Aorta (tissue), 5 donors: ENCODE results near the gene PXMP2. TPM values are rescaled to one million over a fixed set of nuclear protein-coding genes. Genes with fewer than 3 reads are reported as not detected.

Source experiments
- ATAC-seq: fragments of 200-7000 bp; cut with Tn5 transposase; one replicate; pipeline ENCODE4 v1.9.1; 2022; ENCODE audit warnings: moderate library complexity; ENCODE audit not compliant: low FRiP score
- DNase-seq, 2 donors: peaks; one replicate each; pipeline ENCODE4 v3.0.0-alpha.2; 2020
- H3K27ac ChIP-seq, 2 donors: one replicate each; pipeline ENCODE4 v1.5.1; 2013; ENCODE audit warnings: low read length in 2 of 2, mild to moderate bottlenecking in 2 of 2, moderate library complexity in 2 of 2, control low read depth in 1 of 2, inconsistent platforms in 1 of 2, low read depth in 1 of 2
- H3K27me3 ChIP-seq, 2 donors: one replicate each; pipeline ENCODE4 v1.6.1; 2013; ENCODE audit warnings: control low read depth in 1 of 2, low read length in 1 of 2, mild to moderate bottlenecking in 1 of 2, moderate library complexity in 1 of 2; ENCODE audit not compliant: insufficient read depth in 2 of 2, control insufficient read depth in 1 of 2
- H3K36me3 ChIP-seq, 2 donors: one replicate each; pipeline ENCODE4 v1.6.1; 2013; ENCODE audit warnings: control low read depth in 1 of 2, low read length in 1 of 2, mild to moderate bottlenecking in 1 of 2; ENCODE audit not compliant: insufficient read depth in 2 of 2, control insufficient read depth in 1 of 2
- H3K4me1 ChIP-seq, 2 donors: one replicate each; pipeline ENCODE4 v1.6.1; 2013; ENCODE audit warnings: low read length in 2 of 2, control low read depth in 1 of 2, mild to moderate bottlenecking in 1 of 2, moderate library complexity in 1 of 2; ENCODE audit not compliant: insufficient read depth in 2 of 2, control insufficient read depth in 1 of 2
- H3K4me3 ChIP-seq, 2 donors: one replicate each; pipeline ENCODE4 v1.5.1; 2013; ENCODE audit warnings: low read length in 2 of 2, control low read depth in 1 of 2, mild to moderate bottlenecking in 1 of 2
- H3K9me3 ChIP-seq: one replicate; pipeline ENCODE4 v1.6.1; 2013; ENCODE audit warnings: mild to moderate bottlenecking, low read length; ENCODE audit not compliant: control insufficient read depth
- WGBS, 2 donors: extraction: QIAGEN DNeasy Blood & Tissue Kit; methylation state at CpG; one replicate each; pipeline ENCODE4 v1.1.7; 2013; 5-methylcytosine and 5-hydroxymethylcytosine counted together
- intact Hi-C, 2 donors: fragments of 100-400 bp; cut with DNase I; formaldehyde crosslinking; loops; one replicate each; pipeline versions ENCODE4 v1.14.2 to v1.15.0; 2022
- polyA plus RNA-seq, 2 donors: library from polyadenylated mRNA; stranded (reverse); fragments of 200-250 nt; gene quantifications; one replicate each; pipeline ENCODE4 v1.2.3, GENCODE V29; 2013
- total RNA-seq, 2 donors: library from RNA; stranded (reverse); fragmentation: NEBNext Ultra II Directional; extraction: Animal tissue kit (Norgen Biotek cat#: 25700); gene quantifications; one replicate each; pipeline ENCODE4 v1.2.1, GENCODE V29; 2021
- donor health status: healthy with polysubstance abuse.
- donor health status: Bipolar disorder and iron deficiency.
- donor health status: DM: no; HTN: no; CAD: no.
- donor health status: DM: no; HTN: no; CAD: no.
- donor health status: DM: yes; HTN: yes; CAD: no.

PXMP2 gene
- total and polyA plus RNA-seq, 4 donors: 13.0 to 70.7 (median 20.1) TPM

DNA sequence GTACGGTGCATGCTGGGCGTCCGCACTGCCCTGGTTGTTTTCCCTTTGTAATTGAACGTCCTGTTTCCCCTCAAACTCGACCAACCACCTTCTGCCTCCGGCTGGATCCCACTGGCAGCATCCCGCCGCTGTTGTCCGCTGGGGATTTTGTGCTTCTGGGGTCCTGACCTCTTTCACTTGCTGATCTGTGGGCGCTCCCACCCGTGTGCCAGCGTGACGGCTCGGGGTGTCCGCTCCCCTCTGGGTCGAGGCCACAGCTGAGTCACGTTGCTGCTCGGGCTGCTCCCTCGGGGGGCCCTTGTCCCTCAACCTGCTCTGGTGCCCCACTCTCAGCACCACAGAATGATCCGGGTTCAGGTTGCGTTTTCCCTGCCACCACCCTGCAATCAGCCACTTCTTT, 31.3 kb downstream of the PXMP2 start:
- Histone ChIP-seq H3K27me3 (no peaks in the 10 kb centered on the region), H3K4me3 (no peak overlapping the region), H3K36me3 (peaks cover 0 to 7% of the 10 kb centered on the region in 2 donors), H3K9me3 (no peaks in the 10 kb centered on the region), H3K27ac (no peak overlapping the region), H3K4me1 (no peaks in the 10 kb centered on the region)
- ATAC-seq (no peak), DNase-seq (no peak)
- intact Hi-C loops: no loop called here
- 88 to 91% methylated on average over 20 to 21 of the region's 21 CpGs for WGBS, 2 donors

DNA sequence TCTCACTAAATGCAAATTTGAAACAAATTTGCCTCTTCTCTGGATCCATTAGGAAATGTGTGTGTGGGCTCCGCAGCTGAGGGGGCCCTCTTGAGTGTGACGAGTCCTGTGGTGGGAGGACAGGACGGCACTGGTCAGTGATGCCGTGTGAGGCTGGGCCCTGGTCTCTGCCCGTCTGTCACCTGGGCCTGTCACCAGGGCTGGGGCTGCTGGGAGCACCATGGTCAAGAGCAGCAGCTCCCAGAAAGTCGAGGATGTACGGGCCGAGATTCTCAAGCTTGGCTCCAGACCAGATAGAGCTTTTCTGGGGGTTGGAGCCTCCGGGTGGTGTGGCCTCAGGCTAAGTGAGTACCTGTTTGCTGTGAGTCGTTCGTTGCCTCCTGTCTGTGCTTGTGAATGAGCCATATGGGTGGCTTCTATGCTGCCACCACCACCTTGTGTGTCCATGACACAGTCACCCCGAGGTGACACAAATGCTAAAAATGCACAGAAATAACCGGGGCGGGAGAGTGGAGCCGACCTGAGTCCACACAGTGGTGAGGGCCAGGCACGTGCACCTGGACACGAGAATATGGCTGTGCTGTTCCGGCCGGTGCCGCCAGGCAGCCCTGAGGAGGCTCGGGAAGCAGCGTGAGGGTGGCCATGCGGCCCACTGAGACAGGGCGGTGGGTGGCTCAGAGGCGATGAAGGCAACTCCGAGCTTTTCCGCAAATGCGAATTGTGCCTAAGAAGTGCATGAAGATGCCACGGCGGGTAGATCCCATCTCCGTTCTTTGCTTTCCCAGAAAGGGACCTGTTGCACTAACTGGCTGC, 32.0 kb downstream of the PXMP2 start:
- Histone ChIP-seq H3K27me3 (no peaks in the 10 kb centered on the region), H3K27ac (no peak overlapping the region), H3K9me3 (no peaks in the 10 kb centered on the region), H3K4me3 (no peak overlapping the region), H3K36me3 (peaks cover 0 to 7% of the 10 kb centered on the region in 2 donors), H3K4me1 (no peaks in the 10 kb centered on the region)
- intact Hi-C loops: no loop called here
- no peak for ATAC-seq
- no peak for DNase-seq
- 88 to 93% methylated on average over 31 of the region's 31 CpGs for WGBS, 2 donors

DNA sequence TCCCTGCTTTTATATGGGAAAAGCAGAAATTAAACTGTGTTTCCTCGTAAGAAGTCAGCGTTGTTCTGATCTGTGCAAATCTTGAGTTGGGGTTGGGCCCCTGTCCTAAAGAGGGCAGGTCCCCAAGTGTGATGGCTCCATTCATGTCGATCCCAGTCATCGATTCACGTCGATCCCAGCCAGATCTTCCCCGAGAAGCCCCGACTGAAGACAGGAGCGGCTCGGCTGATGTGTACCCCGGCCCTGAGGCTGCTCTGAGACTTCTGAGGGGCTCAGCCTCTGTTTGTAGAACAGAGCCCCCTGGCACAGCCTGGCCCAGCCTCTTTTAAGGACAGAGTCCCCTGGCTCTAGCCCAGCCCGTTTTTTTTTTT, 32.6 kb downstream of the PXMP2 start:
- ATAC-seq (no peak), DNase-seq (no peak)
- H3K36me3 ChIP-seq: peaks cover 0 to 5% of the 10 kb centered on the region in 2 donors
- WGBS, 2 donors: 93 to 94% methylated on average over 12 of the region's 12 CpGs
- no peaks in the 10 kb centered on the region for H3K4me1 ChIP-seq
- intact Hi-C loops: no loop called here
- no peak overlapping the region for H3K27ac ChIP-seq
- no peak overlapping the region for H3K4me3 ChIP-seq
- H3K9me3 ChIP-seq: no peaks in the 10 kb centered on the region
- H3K27me3 ChIP-seq: no peaks in the 10 kb centered on the region

DNA sequence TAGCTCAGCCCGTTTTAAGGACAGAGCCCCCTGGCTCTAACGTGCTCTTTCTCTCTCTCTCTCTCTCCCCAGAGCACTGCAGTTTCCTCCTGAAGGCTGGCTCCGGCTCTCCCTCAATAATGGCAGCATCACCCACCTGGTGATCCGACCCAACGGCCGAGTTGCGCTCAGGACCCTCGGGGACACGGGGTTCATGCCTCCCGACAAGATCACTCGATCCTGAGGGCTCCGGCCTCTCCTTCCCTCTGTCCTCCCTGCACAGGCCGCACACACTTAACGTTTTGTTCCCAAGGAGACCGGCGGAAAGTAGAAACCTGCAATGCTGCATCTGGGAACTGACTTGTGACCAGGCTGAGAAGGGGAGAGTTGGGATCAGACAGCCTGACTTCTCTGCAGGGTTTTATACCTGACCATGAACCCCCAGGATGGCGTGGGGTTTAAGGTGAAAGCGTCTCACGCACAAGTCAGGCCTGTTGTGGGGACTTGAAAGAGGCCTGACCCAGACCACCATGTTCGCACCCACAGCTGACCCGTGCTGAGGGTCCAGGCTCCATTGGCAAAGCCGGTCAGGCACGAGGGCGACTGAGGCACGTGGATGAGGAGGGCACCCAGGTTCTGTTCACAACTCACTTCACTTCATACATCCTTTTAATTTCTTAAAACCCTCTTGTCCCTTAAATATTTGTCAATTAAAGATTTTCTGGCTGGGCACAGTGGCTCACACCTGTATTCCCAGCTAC, 33.4 kb downstream of the PXMP2 start:
- WGBS, 2 donors: 93 to 94% methylated on average over 25 of the region's 25 CpGs
- DNase-seq: no peak
- intact Hi-C loops: no loop called here
- Histone ChIP-seq H3K36me3 (peaks cover 0 to 5% of the 10 kb centered on the region in 2 donors), H3K4me1 (no peaks in the 10 kb centered on the region), H3K9me3 (no peaks in the 10 kb centered on the region), H3K4me3 (no peak overlapping the region), H3K27me3 (no peaks in the 10 kb centered on the region), H3K27ac (no peak overlapping the region)
- ATAC-seq: no peak

DNA sequence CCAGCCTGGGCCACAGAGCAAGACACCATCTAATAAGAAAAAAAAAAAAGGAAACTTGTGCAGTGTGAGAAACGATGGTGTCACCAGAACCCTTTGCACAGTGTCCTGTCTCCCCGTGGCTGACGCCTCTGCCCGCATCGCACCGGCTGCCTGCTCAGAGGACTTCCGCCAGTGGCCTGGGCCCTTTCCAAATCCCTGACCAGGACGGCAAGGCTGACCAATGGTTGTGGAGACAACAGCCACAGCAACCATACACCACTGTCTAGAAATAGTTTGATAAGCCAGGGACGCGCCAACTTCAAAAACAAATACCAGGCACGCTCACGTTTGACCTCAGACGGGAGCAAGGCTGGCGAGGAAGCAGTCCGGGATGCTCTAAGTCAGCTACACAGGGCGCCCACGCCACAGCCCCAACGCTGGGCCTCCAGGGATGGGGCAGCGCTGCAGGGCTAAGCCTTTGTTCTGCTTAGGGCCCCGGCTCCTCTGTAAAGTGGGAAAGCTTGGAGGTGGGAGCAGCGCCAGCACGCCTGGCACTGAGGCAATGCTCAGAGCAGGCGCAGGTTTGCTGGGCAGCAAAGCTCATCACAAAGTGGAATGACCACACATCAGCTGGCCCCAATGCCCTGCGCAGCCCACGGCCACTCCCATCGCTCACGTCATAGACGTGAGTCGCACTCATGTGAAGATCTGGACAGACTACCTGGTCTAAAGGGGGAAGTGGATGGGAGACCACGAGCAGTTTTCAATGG, 35.8 kb downstream of the PXMP2 start:
- 86 to 87% methylated on average over 30 of the region's 30 CpGs for WGBS, 2 donors
- no peak for ATAC-seq
- H3K4me3 ChIP-seq: no peak overlapping the region
- no peak for DNase-seq
- intact Hi-C loops: no loop called here
- no peak overlapping the region for H3K27ac ChIP-seq
- H3K9me3 ChIP-seq: no peaks in the 10 kb centered on the region
- no peaks in the 10 kb centered on the region for H3K27me3 ChIP-seq
- no peaks in the 10 kb centered on the region for H3K4me1 ChIP-seq
- peaks cover 0 to 15% of the 10 kb centered on the region in 2 donors for H3K36me3 ChIP-seq

DNA sequence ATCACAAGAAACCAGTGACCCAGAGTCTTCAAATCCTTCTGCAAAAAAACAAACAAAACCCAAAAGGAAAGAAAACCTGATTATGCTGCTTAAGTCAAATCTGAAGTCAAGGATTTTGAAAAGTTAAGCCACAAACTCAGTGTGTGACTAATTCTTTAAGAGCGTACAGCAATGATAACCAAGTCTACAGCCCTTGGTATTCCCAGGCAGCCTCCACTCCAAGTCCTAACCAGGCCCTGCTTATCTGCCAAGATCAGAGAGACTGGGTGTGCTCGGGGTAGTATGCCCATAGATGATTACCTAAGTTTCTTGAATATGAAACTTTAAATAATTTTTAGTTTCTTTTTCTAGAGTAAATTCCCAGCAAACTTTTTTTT, 36.4 kb downstream of the PXMP2 start:
- ATAC-seq (no peak), DNase-seq (no peak)
- Histone ChIP-seq H3K36me3 (peaks cover 0 to 15% of the 10 kb centered on the region in 2 donors), H3K4me1 (no peaks in the 10 kb centered on the region), H3K27ac (no peak overlapping the region), H3K4me3 (no peak overlapping the region), H3K27me3 (no peaks in the 10 kb centered on the region), H3K9me3 (no peaks in the 10 kb centered on the region)
- 79% methylated on average over 2 of the region's 2 CpGs for WGBS, 2 donors
- intact Hi-C loops: no loop called here

DNA sequence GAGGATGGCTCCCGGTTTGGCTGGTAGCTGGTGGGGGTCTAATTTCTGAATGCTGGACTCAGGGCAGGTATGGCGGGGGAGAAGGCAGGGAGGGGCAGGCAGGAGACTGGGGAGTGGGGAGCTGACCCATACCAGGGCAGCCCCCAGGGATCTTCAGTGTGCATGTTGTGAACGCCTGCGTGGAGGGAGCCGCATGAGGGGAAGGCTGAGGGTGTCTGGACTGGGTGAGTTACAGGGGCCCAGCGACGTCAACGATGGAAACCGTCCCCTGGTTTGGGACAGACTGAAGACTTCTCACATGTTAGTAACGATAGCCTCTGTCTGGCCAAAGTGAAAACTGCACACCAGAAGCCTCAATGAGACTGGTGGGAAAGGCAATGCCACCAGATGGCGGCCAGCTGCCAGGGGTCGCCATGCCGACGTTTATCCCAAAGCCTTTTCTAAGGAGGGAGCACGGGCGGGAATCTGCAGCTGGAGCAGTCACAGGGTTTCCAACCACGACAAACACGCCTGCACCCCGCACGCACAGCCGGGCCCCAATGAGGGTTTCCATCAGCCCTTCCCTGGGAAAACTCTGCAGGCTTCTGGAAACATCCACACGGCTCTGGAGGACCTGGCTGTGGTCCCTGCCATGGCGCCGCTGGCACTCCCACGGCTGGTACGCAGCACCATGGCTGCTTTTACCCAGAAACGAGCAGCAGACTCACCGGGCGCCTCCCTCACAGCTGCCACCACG, 37.3 kb downstream of the PXMP2 start:
- Histone ChIP-seq H3K4me3 (no peak overlapping the region), H3K27ac (no peak overlapping the region), H3K27me3 (no peaks in the 10 kb centered on the region), H3K4me1 (no peaks in the 10 kb centered on the region), H3K36me3 (peaks cover 0 to 15% of the 10 kb centered on the region in 2 donors), H3K9me3 (no peaks in the 10 kb centered on the region)
- intact Hi-C loops: no loop called here
- ATAC-seq: no peak
- no peak for DNase-seq
- WGBS, 2 donors: 85 to 87% methylated on average over 30 of the region's 30 CpGs

DNA sequence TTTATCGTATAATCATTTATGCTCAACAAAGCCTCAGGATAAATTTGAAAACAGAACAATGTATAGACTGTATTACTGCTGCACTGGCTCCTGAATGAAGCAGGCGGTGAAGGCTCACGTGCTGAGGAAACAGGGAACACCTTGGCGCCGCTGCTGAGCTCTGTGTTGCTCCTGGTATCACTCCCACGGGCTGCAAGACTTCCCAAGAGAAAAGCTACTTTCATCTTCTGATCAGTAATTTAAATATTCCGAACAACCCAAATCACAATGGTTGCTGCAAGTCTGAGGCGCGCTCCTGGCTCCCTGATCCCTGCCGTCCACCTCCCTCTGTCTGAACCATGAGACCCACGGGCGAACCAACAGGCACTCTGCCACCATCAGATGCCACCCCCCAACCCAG, 39.0 kb downstream of the PXMP2 start:
- WGBS, 2 donors: 92 to 95% methylated on average over 12 of the region's 12 CpGs

More for the DNA sequence above, 39.0 kb downstream of the PXMP2 start:
- Histone ChIP-seq H3K27ac (no peak overlapping the region), H3K4me1 (no peaks in the 10 kb centered on the region), H3K27me3 (no peaks in the 10 kb centered on the region), H3K36me3 (peaks cover 4 to 15% of the 10 kb centered on the region in 2 donors), H3K9me3 (no peaks in the 10 kb centered on the region), H3K4me3 (no peak overlapping the region)
- ATAC-seq (no peak), DNase-seq (no peak)
- intact Hi-C loops: no loop called here
